HepG2 (cell line): ENCODE data around the gene COL4A2. TPM values are rescaled to one million over a fixed set of nuclear protein-coding genes. Genes with fewer than 3 reads are reported as not detected.

Source experiments
- ATAC-seq: fragments of 200-7000 bp; cut with Tn5 transposase; 3 replicates; pipeline ENCODE4 v1.9.1; 2020; ENCODE audit warnings: mild to moderate bottlenecking, moderate library complexity
- BruUV-seq: library from RNA; stranded (reverse); fragments of 400-500 nt; replicated peaks from 2 replicates; lab custom pipeline; 2021; lab: Mats Ljungman, UMichigan
- CTCF ChIA-PET: fragments of 300-600 bp; formaldehyde crosslinking; extraction: SDS; loops from one replicate; lab custom pipeline; 2021; ENCODE audit warnings: low total read pairs, inconsistent platforms, low intra/inter-chr PET ratio; lab: Yijun Ruan, JAX
- POLR2A ChIA-PET: fragments of 350-600 bp; sonication (Branson Sonifier 250); formaldehyde crosslinking; loops from one replicate; lab custom pipeline; 2020; ENCODE audit warnings: antibody characterized with exemption, inconsistent platforms; lab: Yijun Ruan, JAX
- DNase-seq: peaks from one replicate; pipeline ENCODE4 v3.0.0-alpha.2; 2015; ENCODE audit warnings: low spot score
- FAIRE-seq: peaks from 3 replicates; lab custom pipeline; 2011; peaks lifted over from hg19 to GRCh38; lab: Jason Lieb, UNC
- H2AFZ ChIP-seq: one replicate; pipeline ENCODE4 v1.6.1; 2011; ENCODE audit warnings: low read length, inconsistent platforms
- H3K27ac ChIP-seq: fragments of 300-600 bp; 3 replicates; pipeline ENCODE4 v1.8.0; 2011; ENCODE audit warnings: mixed run types, mild to moderate bottlenecking, mixed read lengths, low read length, inconsistent platforms; ENCODE audit not compliant: insufficient read depth; ENCODE audit errors: extremely low read length
- H3K27me3 ChIP-seq, 2 experiments: fragments of 200-600 bp in 1 of 2; 2 replicates in 1 of 2; 3 replicates in 1 of 2; pipeline versions ENCODE4 v1.6.0 to v1.8.0; 2011; ENCODE audit warnings: low read length in 2 of 2, mild to moderate bottlenecking in 2 of 2, moderate library complexity in 2 of 2, inconsistent platforms in 1 of 2; ENCODE audit not compliant: insufficient read depth in 2 of 2, control insufficient read depth in 1 of 2
- H3K36me3 ChIP-seq, 2 experiments: fragments of 200-600 bp in 1 of 2; replicated peaks in 1 of 2; 2 replicates in 1 of 2; 3 replicates in 1 of 2; pipeline versions ENCODE4 v1.5.1 to v1.8.0; 2011; ENCODE audit warnings: low read length in 2 of 2, inconsistent platforms in 1 of 2; ENCODE audit not compliant: insufficient read depth in 2 of 2, control insufficient read depth in 1 of 2
- H3K4me1 ChIP-seq: 2 replicates; pipeline ENCODE4 v1.5.1; 2012; ENCODE audit warnings: low read length, inconsistent platforms; ENCODE audit not compliant: insufficient read depth
- H3K4me2 ChIP-seq: 2 replicates; pipeline ENCODE4 v1.6.0; 2011; ENCODE audit warnings: low read depth, low read length, inconsistent platforms
- H3K4me3 ChIP-seq, 3 experiments: fragments of 200-600 bp in 1 of 3; sonication (generic), shearing (Covaris generic) in 1 of 3; replicated peaks in 1 of 3; 2 replicates each; pipeline ENCODE4 v1.5.1; 2011 to 2016; ENCODE audit warnings: low read length in 3 of 3, inconsistent platforms in 2 of 3, low read depth in 2 of 3, mild to moderate bottlenecking in 2 of 3, control low read depth in 1 of 3, mixed read lengths in 1 of 3; ENCODE audit not compliant: insufficient read depth in 1 of 3
- H3K79me2 ChIP-seq: one replicate; pipeline ENCODE4 v1.6.1; 2011; ENCODE audit warnings: low read length, inconsistent platforms; ENCODE audit not compliant: insufficient read depth
- H3K9ac ChIP-seq: 2 replicates; pipeline ENCODE4 v1.6.0; 2011; ENCODE audit warnings: mild to moderate bottlenecking, low read depth, low read length, inconsistent platforms; ENCODE audit not compliant: insufficient read depth
- H3K9me3 ChIP-seq: 2 replicates; pipeline ENCODE4 v1.5.1; 2012; ENCODE audit warnings: mild to moderate bottlenecking, low read length
- H4K20me1 ChIP-seq: 2 replicates; pipeline ENCODE4 v1.6.0; 2011; ENCODE audit warnings: inconsistent platforms, mild to moderate bottlenecking, low read length, moderate library complexity; ENCODE audit not compliant: insufficient read depth
- ISX ChIP-seq: sonication (generic); formaldehyde crosslinking; conservative IDR thresholded peaks from 2 replicates; pipeline ENCODE4 v1.5.0; 2020; ENCODE audit warnings: missing genetic modification reagents
- MED13 ChIP-seq: sonication (generic); formaldehyde crosslinking; IDR thresholded peaks from 2 replicates; pipeline ENCODE4 v1.5.0; 2020; ENCODE audit warnings: missing genetic modification reagents
- MIXL1 ChIP-seq: IDR thresholded peaks from 2 replicates; pipeline ENCODE4 v1.6.1; 2016
- SETDB1 ChIP-seq: sonication (generic); formaldehyde crosslinking; IDR thresholded peaks from 2 replicates; pipeline ENCODE4 v1.5.1; 2020; ENCODE audit warnings: missing genetic modification reagents, mild to moderate bottlenecking, borderline replicate concordance
- TFDP2 ChIP-seq: sonication (generic); formaldehyde crosslinking; IDR thresholded peaks from 2 replicates; pipeline ENCODE4 v1.4.0; 2020; ENCODE audit warnings: missing genetic modification reagents
- YY1 ChIP-seq: IDR thresholded peaks from 2 replicates; pipeline ENCODE4 v1.6.1; 2011; ENCODE audit warnings: low read length, low read depth, moderate library complexity, mild to moderate bottlenecking; ENCODE audit not compliant: insufficient read depth, insufficient replicate concordance
- ZKSCAN8 ChIP-seq: IDR thresholded peaks from 2 replicates; pipeline ENCODE4 v1.6.1; 2016; ENCODE audit warnings: borderline replicate concordance, missing genetic modification reagents, missing compliant biosample characterization
- ZNF326 ChIP-seq: sonication (generic); formaldehyde crosslinking; IDR thresholded peaks from 2 replicates; pipeline ENCODE4 v1.4.0; 2020; ENCODE audit warnings: missing genetic modification reagents, borderline replicate concordance
- ZNF672 ChIP-seq: sonication (generic); formaldehyde crosslinking; IDR thresholded peaks from 2 replicates; pipeline ENCODE4 v1.8.1; 2022; ENCODE audit warnings: missing genetic modification reagents
- WGBS: methylation state at CpG from one replicate; pipeline ENCODE4 v1.1.6; 2017; ENCODE audit warnings: low lambda C conversion rate; 5-methylcytosine and 5-hydroxymethylcytosine counted together
- in situ Hi-C: cut with HindIII; loops from 2 replicates; pipeline ENCODE4 v1.10.0; 2017; ENCODE audit warnings: low pct_unique_long_range_greater_than_20kb; ENCODE audit not compliant: extremely low pct_ligation_motif_present
- intact Hi-C: fragments of 100-400 bp; cut with micrococcal nuclease; formaldehyde crosslinking; loops from one replicate; pipeline ENCODE4 v1.10.0; 2022; ENCODE audit not compliant: unreplicated experiment
- polyA plus RNA-seq, 8 experiments: library from polyadenylated mRNA; depleted of rRNA in 3 of 8; stranded (reverse) in 7 of 8; unstranded in 1 of 8; fragments of >200 nt; fragmentation: Illumina TruSeq in 4 of 8; extraction: Trizol in 4 of 8; gene quantifications; 2 replicates each; pipeline versions ENCODE4 v1.2.1 to v1.2.3, GENCODE V29; 2011 to 2016; ENCODE audit warnings: low read depth in 4 of 8, missing spikeins in 1 of 8, mixed read lengths in 1 of 8; ENCODE audit not compliant: insufficient read depth in 1 of 8
- total RNA-seq, 5 experiments: library from RNA; depleted of rRNA; stranded (reverse); fragments of >200 nt; fragmentation: Illumina TruSeq; extraction: Trizol; gene quantifications; 2 replicates each; pipeline ENCODE4 v1.2.3, GENCODE V29; 2016; ENCODE audit warnings: low read depth in 1 of 5
- TF ChIP-seq, protein P1 (sequence below): sonication (generic); formaldehyde crosslinking; conservative IDR thresholded peaks from 2 replicates; pipeline ENCODE4 v1.4.0; 2020; ENCODE audit warnings: missing genetic modification reagents
- TF ChIP-seq, protein P2 (sequence below): sonication (generic); formaldehyde crosslinking; IDR thresholded peaks from 2 replicates; pipeline ENCODE4 v1.5.0; 2020; ENCODE audit warnings: mild to moderate bottlenecking, missing genetic modification reagents, borderline replicate concordance
- TF ChIP-seq, protein P3 (sequence below): sonication (generic); formaldehyde crosslinking; IDR thresholded peaks from 2 replicates; pipeline ENCODE4 v1.5.1; 2020; ENCODE audit warnings: mild to moderate bottlenecking, missing genetic modification reagents, moderate library complexity
- TF ChIP-seq, protein P4 (sequence below): sonication (generic); formaldehyde crosslinking; conservative IDR thresholded peaks from 2 replicates; pipeline ENCODE4 v1.5.0; 2020; ENCODE audit warnings: missing genetic modification reagents

COL4A2 gene
- total and polyA plus RNA-seq, 2 of the 13 experiments (the other 11 are each of a cell fraction or from before 2014, with no cell fraction given): 0.22 to 1.9 TPM

GRCh38 chr13:110270507-110270906 lies 36.6 kb upstream of the COL4A2 start:
- CTCF ChIA-PET: no interaction called here
- no peak overlapping the region for H3K4me2 ChIP-seq
- in situ Hi-C loops: no loop called here
- POLR2A ChIA-PET: no interaction called here
- no peak overlapping the region for H3K4me3 ChIP-seq
- H3K27me3 ChIP-seq: peaks cover 4 to 37% of the 10 kb centered on the region in 2 experiments; a peak in 2 of 5 replicates
- ATAC-seq (no peak), FAIRE-seq (no peak), DNase-seq (no peak)
- H3K79me2 ChIP-seq: no peaks in the 10 kb centered on the region
- H3K27ac ChIP-seq: no peak overlapping the region
- intact Hi-C loops: no loop called here
- no peak overlapping the region for H3K9ac ChIP-seq
- no peaks in the 10 kb centered on the region for H3K36me3 ChIP-seq
- no peak overlapping the region for H2AFZ ChIP-seq
- WGBS: 26% methylated on average over 7 of the region's 7 CpGs
- H3K4me1 ChIP-seq: no peaks in the 10 kb centered on the region
- no peaks in the 10 kb centered on the region for H3K9me3 ChIP-seq
- no TSS peak for BruUV-seq
- no peaks in the 10 kb centered on the region for H4K20me1 ChIP-seq
- TF ChIP-seq, protein P1, sequence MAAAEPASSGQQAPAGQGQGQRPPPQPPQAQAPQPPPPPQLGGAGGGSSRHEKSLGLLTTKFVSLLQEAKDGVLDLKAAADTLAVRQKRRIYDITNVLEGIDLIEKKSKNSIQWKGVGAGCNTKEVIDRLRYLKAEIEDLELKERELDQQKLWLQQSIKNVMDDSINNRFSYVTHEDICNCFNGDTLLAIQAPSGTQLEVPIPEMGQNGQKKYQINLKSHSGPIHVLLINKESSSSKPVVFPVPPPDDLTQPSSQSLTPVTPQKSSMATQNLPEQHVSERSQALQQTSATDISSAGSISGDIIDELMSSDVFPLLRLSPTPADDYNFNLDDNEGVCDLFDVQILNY (CRISPR knock-in tag): no peak
- TF ChIP-seq MED13 (CRISPR knock-in tag) (no peak), MIXL1 (CRISPR knock-in tag) (no peak), ISX (CRISPR knock-in tag) (no peak), ZNF326 (no peak), ZNF672 (CRISPR knock-in tag) (no peak), TFDP2 (no peak), YY1 (no peak), SETDB1 (CRISPR knock-in tag) (no peak), ZKSCAN8 (CRISPR knock-in tag) (no peak)
- TF ChIP-seq, protein P2, sequence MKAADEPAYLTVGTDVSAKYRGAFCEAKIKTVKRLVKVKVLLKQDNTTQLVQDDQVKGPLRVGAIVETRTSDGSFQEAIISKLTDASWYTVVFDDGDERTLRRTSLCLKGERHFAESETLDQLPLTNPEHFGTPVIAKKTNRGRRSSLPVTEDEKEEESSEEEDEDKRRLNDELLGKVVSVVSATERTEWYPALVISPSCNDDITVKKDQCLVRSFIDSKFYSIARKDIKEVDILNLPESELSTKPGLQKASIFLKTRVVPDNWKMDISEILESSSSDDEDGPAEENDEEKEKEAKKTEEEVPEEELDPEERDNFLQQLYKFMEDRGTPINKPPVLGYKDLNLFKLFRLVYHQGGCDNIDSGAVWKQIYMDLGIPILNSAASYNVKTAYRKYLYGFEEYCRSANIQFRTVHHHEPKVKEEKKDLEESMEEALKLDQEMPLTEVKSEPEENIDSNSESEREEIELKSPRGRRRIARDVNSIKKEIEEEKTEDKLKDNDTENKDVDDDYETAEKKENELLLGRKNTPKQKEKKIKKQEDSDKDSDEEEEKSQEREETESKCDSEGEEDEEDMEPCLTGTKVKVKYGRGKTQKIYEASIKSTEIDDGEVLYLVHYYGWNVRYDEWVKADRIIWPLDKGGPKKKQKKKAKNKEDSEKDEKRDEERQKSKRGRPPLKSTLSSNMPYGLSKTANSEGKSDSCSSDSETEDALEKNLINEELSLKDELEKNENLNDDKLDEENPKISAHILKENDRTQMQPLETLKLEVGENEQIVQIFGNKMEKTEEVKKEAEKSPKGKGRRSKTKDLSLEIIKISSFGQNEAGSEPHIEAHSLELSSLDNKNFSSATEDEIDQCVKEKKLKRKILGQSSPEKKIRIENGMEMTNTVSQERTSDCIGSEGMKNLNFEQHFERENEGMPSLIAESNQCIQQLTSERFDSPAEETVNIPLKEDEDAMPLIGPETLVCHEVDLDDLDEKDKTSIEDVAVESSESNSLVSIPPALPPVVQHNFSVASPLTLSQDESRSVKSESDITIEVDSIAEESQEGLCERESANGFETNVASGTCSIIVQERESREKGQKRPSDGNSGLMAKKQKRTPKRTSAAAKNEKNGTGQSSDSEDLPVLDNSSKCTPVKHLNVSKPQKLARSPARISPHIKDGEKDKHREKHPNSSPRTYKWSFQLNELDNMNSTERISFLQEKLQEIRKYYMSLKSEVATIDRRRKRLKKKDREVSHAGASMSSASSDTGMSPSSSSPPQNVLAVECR (CRISPR knock-in tag): no peak
- TF ChIP-seq, protein P3, sequence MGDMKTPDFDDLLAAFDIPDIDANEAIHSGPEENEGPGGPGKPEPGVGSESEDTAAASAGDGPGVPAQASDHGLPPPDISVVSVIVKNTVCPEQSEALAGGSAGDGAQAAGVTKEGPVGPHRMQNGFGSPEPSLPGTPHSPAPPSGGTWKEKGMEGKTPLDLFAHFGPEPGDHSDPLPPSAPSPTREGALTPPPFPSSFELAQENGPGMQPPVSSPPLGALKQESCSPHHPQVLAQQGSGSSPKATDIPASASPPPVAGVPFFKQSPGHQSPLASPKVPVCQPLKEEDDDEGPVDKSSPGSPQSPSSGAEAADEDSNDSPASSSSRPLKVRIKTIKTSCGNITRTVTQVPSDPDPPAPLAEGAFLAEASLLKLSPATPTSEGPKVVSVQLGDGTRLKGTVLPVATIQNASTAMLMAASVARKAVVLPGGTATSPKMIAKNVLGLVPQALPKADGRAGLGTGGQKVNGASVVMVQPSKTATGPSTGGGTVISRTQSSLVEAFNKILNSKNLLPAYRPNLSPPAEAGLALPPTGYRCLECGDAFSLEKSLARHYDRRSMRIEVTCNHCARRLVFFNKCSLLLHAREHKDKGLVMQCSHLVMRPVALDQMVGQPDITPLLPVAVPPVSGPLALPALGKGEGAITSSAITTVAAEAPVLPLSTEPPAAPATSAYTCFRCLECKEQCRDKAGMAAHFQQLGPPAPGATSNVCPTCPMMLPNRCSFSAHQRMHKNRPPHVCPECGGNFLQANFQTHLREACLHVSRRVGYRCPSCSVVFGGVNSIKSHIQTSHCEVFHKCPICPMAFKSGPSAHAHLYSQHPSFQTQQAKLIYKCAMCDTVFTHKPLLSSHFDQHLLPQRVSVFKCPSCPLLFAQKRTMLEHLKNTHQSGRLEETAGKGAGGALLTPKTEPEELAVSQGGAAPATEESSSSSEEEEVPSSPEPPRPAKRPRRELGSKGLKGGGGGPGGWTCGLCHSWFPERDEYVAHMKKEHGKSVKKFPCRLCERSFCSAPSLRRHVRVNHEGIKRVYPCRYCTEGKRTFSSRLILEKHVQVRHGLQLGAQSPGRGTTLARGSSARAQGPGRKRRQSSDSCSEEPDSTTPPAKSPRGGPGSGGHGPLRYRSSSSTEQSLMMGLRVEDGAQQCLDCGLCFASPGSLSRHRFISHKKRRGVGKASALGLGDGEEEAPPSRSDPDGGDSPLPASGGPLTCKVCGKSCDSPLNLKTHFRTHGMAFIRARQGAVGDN (CRISPR knock-in tag): no peak
- TF ChIP-seq, protein P4, sequence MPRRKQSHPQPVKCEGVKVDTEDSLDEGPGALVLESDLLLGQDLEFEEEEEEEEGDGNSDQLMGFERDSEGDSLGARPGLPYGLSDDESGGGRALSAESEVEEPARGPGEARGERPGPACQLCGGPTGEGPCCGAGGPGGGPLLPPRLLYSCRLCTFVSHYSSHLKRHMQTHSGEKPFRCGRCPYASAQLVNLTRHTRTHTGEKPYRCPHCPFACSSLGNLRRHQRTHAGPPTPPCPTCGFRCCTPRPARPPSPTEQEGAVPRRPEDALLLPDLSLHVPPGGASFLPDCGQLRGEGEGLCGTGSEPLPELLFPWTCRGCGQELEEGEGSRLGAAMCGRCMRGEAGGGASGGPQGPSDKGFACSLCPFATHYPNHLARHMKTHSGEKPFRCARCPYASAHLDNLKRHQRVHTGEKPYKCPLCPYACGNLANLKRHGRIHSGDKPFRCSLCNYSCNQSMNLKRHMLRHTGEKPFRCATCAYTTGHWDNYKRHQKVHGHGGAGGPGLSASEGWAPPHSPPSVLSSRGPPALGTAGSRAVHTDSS (CRISPR knock-in tag): no peak
